Karpas-422 (cell line): Measurements from ENCODE around the gene MAP4K1. TPM values are rescaled to one million over a fixed set of nuclear protein-coding genes. Genes with fewer than 3 reads are reported as not detected.
"Not testable (repeated sequence)": the region's sequence is repeated elsewhere in the genome, so short reads cannot be mapped to it uniquely, and the experiment has no call there.

Source experiments
- DNase-seq: peaks from one replicate; pipeline ENCODE4 v3.0.0-alpha.2; 2015
- H2AFZ ChIP-seq: fragments of 200-600 bp; sonication (generic); 2 replicates; pipeline ENCODE4 v1.6.1; 2014; ENCODE audit warnings: antibody characterized with exemption, low read length, mixed read lengths
- H3K27ac ChIP-seq: fragments of 200-600 bp; sonication (generic); 2 replicates; pipeline ENCODE4 v1.5.1; 2014; ENCODE audit warnings: mild to moderate bottlenecking, low read length, moderate library complexity
- H3K27me3 ChIP-seq: fragments of 200-600 bp; sonication (generic); 2 replicates; pipeline ENCODE4 v1.6.1; 2014; ENCODE audit warnings: low read length, mixed read lengths
- H3K36me3 ChIP-seq: fragments of 200-600 bp; sonication (generic); 2 replicates; pipeline ENCODE4 v1.6.1; 2014; ENCODE audit warnings: low read length, mixed read lengths; ENCODE audit not compliant: insufficient read depth
- H3K4me1 ChIP-seq: fragments of 200-600 bp; sonication (generic); 2 replicates; pipeline ENCODE4 v1.6.1; 2014; ENCODE audit warnings: mild to moderate bottlenecking, low read length, mixed read lengths
- H3K4me2 ChIP-seq: fragments of 200-600 bp; sonication (generic); 2 replicates; pipeline ENCODE4 v1.6.1; 2014; ENCODE audit warnings: low read length, low read depth, mild to moderate bottlenecking; ENCODE audit not compliant: poor library complexity, severe bottlenecking
- H3K4me3 ChIP-seq: fragments of 200-600 bp; sonication (generic); 2 replicates; pipeline ENCODE4 v1.5.1; 2014; ENCODE audit warnings: mild to moderate bottlenecking, antibody characterized with exemption, low read length, mixed read lengths
- H3K79me2 ChIP-seq: fragments of 200-600 bp; sonication (generic); 2 replicates; pipeline ENCODE4 v1.6.1; 2014; ENCODE audit warnings: mild to moderate bottlenecking, low read length, mixed read lengths
- H3K9ac ChIP-seq: fragments of 200-600 bp; sonication (generic); 2 replicates; pipeline ENCODE4 v1.6.0; 2014; ENCODE audit warnings: low read length
- H3K9me2 ChIP-seq: fragments of 200-600 bp; sonication (generic), shearing (Covaris generic); replicated peaks from 2 replicates; pipeline ENCODE4 v1.6.0; 2014; ENCODE audit warnings: mild to moderate bottlenecking, low read length, moderate library complexity; ENCODE audit not compliant: insufficient read depth
- H3K9me3 ChIP-seq: fragments of 300-700, 200-600 bp; sonication (generic); 2 replicates; pipeline ENCODE4 v1.6.1; 2014; ENCODE audit warnings: low read length, mixed read lengths
- H4K20me1 ChIP-seq: fragments of 200-600 bp; sonication (generic); 2 replicates; pipeline ENCODE4 v1.6.1; 2014; ENCODE audit warnings: mild to moderate bottlenecking, antibody characterized with exemption, low read length, low read depth; ENCODE audit not compliant: insufficient read depth
- total RNA-seq: library from RNA; depleted of rRNA; stranded (reverse); fragments of >200 nt; shearing (Covaris generic); gene quantifications from 2 replicates; pipeline ENCODE4 v1.2.3, GENCODE V29; 2014; ENCODE audit warnings: low replicate concordance

The MAP4K1 gene
- total RNA-seq, 1 experiment from 2014 or later = 262 TPM

DNA sequence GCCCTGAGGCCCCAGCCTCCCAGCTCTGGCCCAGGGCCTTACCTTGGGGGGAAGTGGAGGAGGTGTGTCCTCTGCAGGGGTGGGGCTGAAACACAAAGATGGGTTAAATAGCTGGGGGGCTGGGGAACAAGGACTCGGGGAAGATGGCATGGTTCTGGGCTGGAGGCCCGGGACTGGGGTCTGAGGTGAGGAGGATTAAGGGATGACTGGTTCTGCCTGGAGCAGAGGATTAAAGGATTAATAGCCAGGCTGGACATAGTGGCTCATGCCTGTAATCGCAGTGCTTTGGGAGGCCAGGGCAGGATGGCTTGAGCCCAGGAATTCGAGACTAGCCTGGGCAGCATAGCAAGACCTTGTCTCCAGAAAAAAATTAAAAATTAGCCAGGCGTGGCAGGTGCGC is 11.6 kb downstream of the MAP4K1 start:
- Histone ChIP-seq H3K79me2 (no peaks in the 10 kb centered on the region; the same call in 1 of the 2 replicates), H3K9me2 (no peaks in the 10 kb centered on the region), H3K4me1 (no peaks in the 10 kb centered on the region), H3K36me3 (peaks cover 54% of the 10 kb centered on the region), H2AFZ (no peak overlapping the region), H3K4me3 (no peak overlapping the region), H4K20me1 (no peaks in the 10 kb centered on the region), H3K9ac (no peak overlapping the region), H3K27me3 (no peaks in the 10 kb centered on the region), H3K27ac (no peak overlapping the region), H3K9me3 (no peaks in the 10 kb centered on the region), H3K4me2 (no peak overlapping the region)
- no peak for DNase-seq

DNA sequence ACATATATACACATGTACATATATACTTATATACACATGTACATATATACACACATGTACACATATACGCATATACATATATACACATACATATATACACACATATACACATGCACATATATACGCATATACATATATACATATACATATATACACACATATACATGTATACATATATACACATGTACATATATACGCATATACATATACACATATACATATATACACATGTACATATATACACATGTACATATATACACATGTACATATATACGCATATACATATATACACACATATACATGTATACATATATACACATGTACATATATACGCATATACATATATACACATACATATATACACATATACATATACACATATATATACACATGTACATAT is 14.9 kb downstream of the MAP4K1 start:
- not testable (repeated sequence) for H3K9ac ChIP-seq, H3K4me1 ChIP-seq, H3K4me2 ChIP-seq, H2AFZ ChIP-seq, H3K27me3 ChIP-seq, H3K9me3 ChIP-seq, H3K27ac ChIP-seq, H4K20me1 ChIP-seq, H3K79me2 ChIP-seq, H3K4me3 ChIP-seq, H3K9me2 ChIP-seq, DNase-seq
- H3K36me3 ChIP-seq = peaks cover 52% of the 10 kb centered on the region

DNA sequence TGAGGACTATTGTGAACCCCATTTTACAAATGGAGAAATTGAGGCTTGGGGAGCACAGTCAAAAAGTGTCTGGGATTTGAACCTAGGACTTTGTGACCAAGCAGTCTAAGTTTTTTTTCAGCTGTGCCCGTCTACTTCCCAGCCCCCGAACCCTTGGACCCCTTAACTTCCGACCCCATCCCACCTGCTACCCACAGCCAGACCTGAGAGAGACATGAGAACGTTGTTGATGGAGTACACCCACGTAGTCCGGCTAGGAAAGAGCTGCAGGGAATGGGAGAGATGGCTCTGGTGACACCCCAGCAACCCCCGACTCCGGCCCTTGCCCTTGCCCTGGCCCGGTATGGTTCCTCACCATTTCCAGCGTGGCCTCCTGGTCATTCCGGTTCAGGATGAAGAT is 18.0 kb downstream of the MAP4K1 start:
- no peaks in the 10 kb centered on the region for H3K4me1 ChIP-seq
- H3K9me2 ChIP-seq = no peaks in the 10 kb centered on the region
- no peak overlapping the region for H3K4me2 ChIP-seq
- no peak overlapping the region for H3K4me3 ChIP-seq
- no peak overlapping the region for H2AFZ ChIP-seq
- H3K9ac ChIP-seq = no peak overlapping the region
- H3K27ac ChIP-seq = no peak overlapping the region
- H3K27me3 ChIP-seq = no peaks in the 10 kb centered on the region
- H3K9me3 ChIP-seq = no peaks in the 10 kb centered on the region
- DNase-seq = no peak
- H3K79me2 ChIP-seq = no peaks in the 10 kb centered on the region
- H3K36me3 ChIP-seq = peaks cover 53% of the 10 kb centered on the region
- H4K20me1 ChIP-seq = peaks cover 11% of the 10 kb centered on the region; the same call in 1 of the 2 replicates

DNA sequence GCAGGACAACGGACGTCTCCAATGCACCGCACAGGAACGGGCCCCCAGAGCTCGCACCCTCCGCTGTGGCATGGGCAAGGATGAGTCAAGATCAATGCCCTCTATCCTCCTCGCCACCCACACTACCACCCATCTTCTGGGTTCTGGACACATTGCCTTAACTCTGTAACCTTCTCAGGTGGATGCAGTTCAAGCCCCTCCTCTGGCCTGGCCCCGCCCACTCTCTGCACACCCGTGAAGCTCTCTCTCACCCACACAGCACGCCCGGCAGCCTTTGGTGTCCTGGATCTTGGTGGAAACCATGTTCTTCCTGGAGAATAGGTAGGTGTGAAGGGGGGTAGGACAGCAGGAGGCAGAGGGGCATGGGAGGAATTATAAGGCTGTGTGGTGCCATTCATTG is 20.7 kb downstream of the MAP4K1 start:
- H2AFZ ChIP-seq = no peak overlapping the region
- H3K27me3 ChIP-seq = no peaks in the 10 kb centered on the region
- H3K27ac ChIP-seq = no peak overlapping the region
- no peaks in the 10 kb centered on the region for H3K9me2 ChIP-seq
- no peaks in the 10 kb centered on the region for H3K4me1 ChIP-seq
- no peak for DNase-seq
- H4K20me1 ChIP-seq = peaks cover 11% of the 10 kb centered on the region; the same call in 1 of the 2 replicates
- H3K79me2 ChIP-seq = no peaks in the 10 kb centered on the region
- no peak overlapping the region for H3K4me3 ChIP-seq
- peaks cover 60% of the 10 kb centered on the region for H3K36me3 ChIP-seq
- H3K9me3 ChIP-seq = no peaks in the 10 kb centered on the region
- H3K4me2 ChIP-seq = no peak overlapping the region
- H3K9ac ChIP-seq = no peak overlapping the region

DNA sequence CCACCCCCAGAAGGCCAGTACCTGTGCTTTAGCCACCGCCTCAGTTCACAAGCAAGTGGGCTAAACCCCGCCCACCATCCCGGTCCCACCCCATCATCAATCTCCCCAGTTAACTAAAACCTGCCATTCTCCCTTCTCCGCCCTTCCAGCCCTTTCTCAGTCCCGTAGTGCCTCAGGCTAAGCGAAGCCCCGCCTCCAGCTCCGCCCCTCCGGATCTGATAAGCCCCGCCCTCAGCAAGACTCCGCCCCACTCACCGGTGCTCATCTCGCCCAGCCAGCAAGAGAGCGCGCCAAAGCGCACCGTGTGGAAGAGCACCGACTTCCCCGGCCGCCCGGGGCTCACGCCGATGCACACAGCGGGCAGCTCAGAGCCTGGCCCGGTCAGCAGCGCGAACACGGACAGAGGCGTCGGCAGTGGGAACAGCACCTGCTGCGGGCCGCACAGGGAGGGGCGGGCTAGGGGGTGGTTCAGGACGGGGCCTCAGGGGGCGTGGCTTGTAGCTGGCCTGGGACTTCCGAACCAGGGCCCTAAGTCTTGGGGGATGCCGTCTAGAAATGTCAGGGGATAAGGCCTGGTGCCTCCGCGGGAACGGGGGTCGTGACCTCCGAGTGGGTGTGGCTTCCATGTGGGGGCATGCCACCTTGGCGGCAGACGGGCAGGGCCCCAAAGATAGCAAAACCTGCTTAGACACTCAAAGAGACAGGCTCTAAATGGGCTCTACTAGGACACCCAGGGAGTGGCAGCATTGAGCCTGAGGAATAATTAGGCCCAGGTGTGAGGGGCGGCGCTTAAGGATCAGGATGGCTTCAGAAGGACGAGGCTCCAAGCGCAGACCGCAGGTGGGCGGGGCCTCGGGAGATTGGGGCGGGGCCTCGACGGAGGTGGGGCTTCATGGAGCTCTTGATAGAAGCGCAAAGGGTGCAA is 21.4 kb downstream of the MAP4K1 start:
- Histone ChIP-seq H3K4me2 (no peak overlapping the region), H3K4me3 (no peak overlapping the region), H2AFZ (no peak overlapping the region), H3K9me2 (no peaks in the 10 kb centered on the region), H3K27me3 (no peaks in the 10 kb centered on the region), H3K4me1 (no peaks in the 10 kb centered on the region), H3K36me3 (peaks cover 57% of the 10 kb centered on the region), H4K20me1 (peaks cover 11% of the 10 kb centered on the region; the same call in 1 of the 2 replicates), H3K9ac (no peak overlapping the region), H3K27ac (no peak overlapping the region), H3K79me2 (no peaks in the 10 kb centered on the region), H3K9me3 (no peaks in the 10 kb centered on the region)
- DNase-seq = peak; percentile 73

DNA sequence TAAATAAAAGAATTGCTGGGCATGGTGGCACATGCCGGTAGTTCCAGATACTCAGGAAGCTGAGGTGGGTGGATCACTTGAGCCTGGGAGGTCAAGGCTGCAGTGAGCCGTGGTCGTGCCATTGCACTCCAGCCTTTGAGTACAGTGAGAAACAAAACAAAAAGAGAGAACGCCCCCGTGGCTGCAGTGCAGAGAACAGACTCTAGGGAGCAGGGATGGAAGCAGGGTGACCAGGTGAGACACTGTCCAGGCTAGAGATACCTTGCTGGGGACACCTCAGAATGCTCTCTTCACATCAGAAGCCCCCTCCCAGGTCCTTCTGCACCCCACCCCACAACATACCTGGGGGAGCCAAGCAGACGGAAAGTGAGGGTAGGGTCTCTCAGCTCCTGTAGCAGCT is 24.8 kb downstream of the MAP4K1 start:
- Histone ChIP-seq H3K79me2 (no peaks in the 10 kb centered on the region), H3K4me3 (no peak overlapping the region), H3K27me3 (no peaks in the 10 kb centered on the region), H3K27ac (no peak overlapping the region), H3K36me3 (peaks cover 51% of the 10 kb centered on the region), H3K9ac (no peak overlapping the region), H3K9me3 (no peaks in the 10 kb centered on the region), H3K9me2 (no peaks in the 10 kb centered on the region), H2AFZ (no peak overlapping the region), H4K20me1 (peaks cover 11% of the 10 kb centered on the region; the same call in 1 of the 2 replicates), H3K4me1 (no peaks in the 10 kb centered on the region; the same call in 1 of the 2 replicates), H3K4me2 (no peak overlapping the region)
- no peak for DNase-seq

DNA sequence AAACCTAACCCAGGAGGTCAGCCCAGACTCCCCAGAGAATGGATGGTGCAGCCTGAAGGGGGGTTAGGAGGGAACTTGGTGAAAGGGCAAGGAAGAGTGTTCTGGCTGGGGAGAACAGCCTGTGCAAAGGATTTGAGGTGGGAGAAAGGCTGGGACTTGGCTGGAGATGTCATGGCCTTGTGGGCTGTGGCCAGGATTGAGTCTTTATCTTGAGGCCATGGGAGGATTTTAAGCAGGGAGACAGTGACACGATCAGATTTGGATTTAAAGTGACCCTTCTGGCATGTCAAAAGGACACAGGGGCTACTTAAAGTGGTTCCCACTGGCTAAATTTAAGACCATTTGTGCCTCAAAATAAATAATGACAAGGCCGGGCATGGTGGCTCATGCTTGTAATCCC is 29.7 kb downstream of the MAP4K1 start:
- peaks cover 20% of the 10 kb centered on the region for H3K36me3 ChIP-seq
- H2AFZ ChIP-seq = no peak overlapping the region
- no peaks in the 10 kb centered on the region for H3K79me2 ChIP-seq
- no peak for DNase-seq
- no peak overlapping the region for H3K4me3 ChIP-seq
- H3K4me2 ChIP-seq = no peak overlapping the region
- H4K20me1 ChIP-seq = no peaks in the 10 kb centered on the region
- no peak overlapping the region for H3K9ac ChIP-seq
- no peaks in the 10 kb centered on the region for H3K9me2 ChIP-seq
- H3K9me3 ChIP-seq = no peaks in the 10 kb centered on the region
- H3K4me1 ChIP-seq = peaks cover 22% of the 10 kb centered on the region
- H3K27me3 ChIP-seq = no peaks in the 10 kb centered on the region
- H3K27ac ChIP-seq = no peak overlapping the region

DNA sequence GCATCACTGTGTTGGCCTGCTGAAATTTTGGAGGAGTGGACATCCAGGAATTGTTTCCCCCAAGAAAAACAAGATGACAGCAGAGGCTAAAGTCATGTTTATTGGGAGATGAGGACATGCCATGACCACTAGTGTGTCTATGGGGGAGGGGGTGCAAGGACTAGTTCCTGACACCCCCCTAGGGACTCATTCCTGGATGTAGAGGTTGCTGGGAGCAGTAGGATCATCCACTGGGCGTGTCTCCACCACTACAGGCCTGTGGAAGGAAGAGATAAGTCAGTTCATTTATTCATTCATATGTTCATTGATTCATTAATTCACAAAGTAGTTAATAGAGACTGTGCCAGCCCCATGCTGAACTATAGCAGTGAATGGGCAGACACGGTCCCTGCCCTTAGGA is 30.2 kb downstream of the MAP4K1 start:
- Histone ChIP-seq H3K4me1 (peaks cover 22% of the 10 kb centered on the region), H3K27ac (no peak overlapping the region), H3K9me3 (no peaks in the 10 kb centered on the region), H2AFZ (no peak overlapping the region), H3K4me3 (no peak overlapping the region), H3K36me3 (peaks cover 18% of the 10 kb centered on the region), H4K20me1 (no peaks in the 10 kb centered on the region), H3K27me3 (no peaks in the 10 kb centered on the region), H3K79me2 (no peaks in the 10 kb centered on the region), H3K9ac (no peak overlapping the region), H3K9me2 (no peaks in the 10 kb centered on the region), H3K4me2 (no peak overlapping the region)
- no peak for DNase-seq
